A549 (cell line): Measurements from ENCODE around the gene ARFGEF3. TPM values are rescaled to one million over a fixed set of nuclear protein-coding genes. Genes with fewer than 3 reads are reported as not detected.

Experiments used
- ATAC-seq, 2 experiments: fragments of 200-7000 bp in 1 of 2; fragments of >200 bp in 1 of 2; cut with Nextera tagmentation in 1 of 2; cut with Tn5 transposase in 1 of 2; 3 replicates each; pipeline versions ENCODE4 v1.8.0 to v1.9.1; 2018 to 2020; ENCODE audit warnings: mild to moderate bottlenecking in 1 of 2, moderate library complexity in 1 of 2
- CTCF ChIA-PET: fragments of 300-600 bp; sonication (Branson Sonifier 250); formaldehyde crosslinking; extraction: SDS; loops from one replicate; lab custom pipeline; 2021; ENCODE audit warnings: antibody characterized with exemption, inconsistent platforms; lab: Yijun Ruan, JAX
- POLR2A ChIA-PET: fragments of 350-600 bp; formaldehyde crosslinking; extraction: SDS; loops from one replicate; lab custom pipeline; 2021; ENCODE audit warnings: antibody characterized with exemption, inconsistent platforms; lab: Yijun Ruan, JAX
- DNase-seq, 2 experiments: peaks; one replicate each; pipeline versions ENCODE4 v3.0.0 to v3.0.0-alpha.2; 2011 to 2016; ENCODE audit warnings: low read depth in 1 of 2, low spot score in 1 of 2
- FAIRE-seq: peaks from 2 replicates; lab custom pipeline; 2011; peaks lifted over from hg19 to GRCh38; lab: Jason Lieb, UNC
- H3K27ac ChIP-seq, 2 experiments: fragments of >200 bp; sonication (Bioruptor Twin); formaldehyde crosslinking; 3 replicates each; pipeline ENCODE4 v1.5.1; 2016 to 2017
- H3K4me1 ChIP-seq: fragments of >200 bp; sonication (Bioruptor Twin); formaldehyde crosslinking; 3 replicates; pipeline ENCODE4 v1.6.1; 2016
- H3K4me2 ChIP-seq: fragments of >200 bp; sonication (Bioruptor Twin); formaldehyde crosslinking; 3 replicates; pipeline ENCODE4 v1.6.1; 2016
- H3K4me3 ChIP-seq: fragments of >200 bp; sonication (Bioruptor Twin); formaldehyde crosslinking; 3 replicates; pipeline ENCODE4 v1.5.1; 2016
- H3K9me3 ChIP-seq: fragments of >200 bp; sonication (Bioruptor Twin); formaldehyde crosslinking; 3 replicates; pipeline ENCODE4 v1.6.1; 2016
- BHLHE40 ChIP-seq: IDR thresholded peaks from 2 replicates; pipeline ENCODE4 v1.6.1; 2012; ENCODE audit warnings: low read depth, low read length, inconsistent platforms
- CBX2 ChIP-seq: fragments of 200-600 bp; sonication (generic); IDR thresholded peaks from 2 replicates; pipeline ENCODE4 v1.6.1; 2016; ENCODE audit warnings: low read depth, mild to moderate bottlenecking, borderline replicate concordance
- CHD4 ChIP-seq: fragments of 200-600 bp; sonication (generic); IDR thresholded peaks from 2 replicates; pipeline ENCODE4 v1.6.1; 2016; ENCODE audit warnings: antibody characterized with exemption, mild to moderate bottlenecking, borderline replicate concordance
- E2F6 ChIP-seq: IDR thresholded peaks from 2 replicates; pipeline ENCODE4 v1.6.1; 2012; ENCODE audit warnings: low read depth, borderline replicate concordance
- EHMT2 ChIP-seq: fragments of 200-600 bp; sonication (generic); IDR thresholded peaks from 2 replicates; pipeline ENCODE4 v1.6.1; 2016; ENCODE audit warnings: antibody characterized with exemption, low read depth, mild to moderate bottlenecking, moderate library complexity
- ELK1 ChIP-seq: fragments of 150-350 bp; IDR thresholded peaks from 2 replicates; pipeline ENCODE4 v1.6.1; 2014; ENCODE audit warnings: low read depth, mild to moderate bottlenecking, low read length
- FOSB ChIP-seq: fragments of 250-450 bp; sonication (Bioruptor Pico); IDR thresholded peaks from 2 replicates; pipeline ENCODE4 v1.5.0; 2020; ENCODE audit warnings: mild to moderate bottlenecking, moderate library complexity
- FOSL2 ChIP-seq, 2 experiments: fragments of 450-650 bp in 1 of 2; fragments of >200 bp in 1 of 2; sonication (Bioruptor Twin) in 1 of 2; formaldehyde crosslinking; IDR thresholded peaks; 2 replicates each; pipeline versions ENCODE4 v1.5.0 to v1.6.1; 2016 to 2020; ENCODE audit warnings: mild to moderate bottlenecking in 1 of 2, moderate library complexity in 1 of 2
- FOXS1 ChIP-seq: fragments of 250-450 bp; sonication (Bioruptor Pico); IDR thresholded peaks from 2 replicates; pipeline ENCODE4 v1.5.0; 2020; ENCODE audit warnings: mild to moderate bottlenecking, moderate library complexity
- HOXB13 ChIP-seq: fragments of 250-450 bp; sonication (Bioruptor Pico); IDR thresholded peaks from 2 replicates; pipeline ENCODE4 v1.5.0; 2020; ENCODE audit warnings: low read depth, mild to moderate bottlenecking, moderate library complexity
- JUN ChIP-seq, 2 experiments: fragments of >200 bp; sonication (Bioruptor Twin); formaldehyde crosslinking; IDR thresholded peaks; 2 replicates in 1 of 2; 3 replicates in 1 of 2; pipeline ENCODE4 v1.6.1; 2016 to 2017
- NR3C1 ChIP-seq: fragments of >200 bp; sonication (Bioruptor Twin); formaldehyde crosslinking; IDR thresholded peaks from 3 replicates; pipeline ENCODE4 v1.6.1; 2017
- PHF8 ChIP-seq: fragments of 200-600 bp; sonication (generic); IDR thresholded peaks from 2 replicates; pipeline ENCODE4 v1.6.1; 2016; ENCODE audit warnings: low read depth, mild to moderate bottlenecking, antibody characterized with exemption, moderate library complexity, borderline replicate concordance
- POLR2A ChIP-seq: IDR thresholded peaks from 2 replicates; pipeline ENCODE4 v1.6.1; 2012; ENCODE audit warnings: mild to moderate bottlenecking, low read length
- ZC3H11A ChIP-seq: fragments of 450-650 bp; IDR thresholded peaks from 2 replicates; pipeline ENCODE4 v1.6.1; 2014; ENCODE audit warnings: antibody characterized with exemption, mild to moderate bottlenecking
- ZFP36 ChIP-seq: fragments of 450-650 bp; IDR thresholded peaks from 2 replicates; pipeline ENCODE4 v1.6.1; 2014; ENCODE audit warnings: borderline replicate concordance; ENCODE audit not compliant: partially characterized antibody
- ZNF302 ChIP-seq: fragments of 250-450 bp; sonication (Bioruptor Pico); IDR thresholded peaks from 2 replicates; pipeline ENCODE4 v1.9.0; 2021; ENCODE audit warnings: inconsistent platforms, mild to moderate bottlenecking, moderate library complexity
- WGBS: methylation state at CpG from one replicate; pipeline ENCODE4 v1.1.6; 2017; ENCODE audit errors: missing lambda C conversion rate; 5-methylcytosine and 5-hydroxymethylcytosine counted together
- polyA plus RNA-seq, 4 experiments: library from polyadenylated mRNA; depleted of rRNA in 3 of 4; stranded (reverse); fragments of >200 nt; fragmentation: RNase III in 1 of 4; extraction: RNeasy Plus Mini Kit Qiagen cat#74134 plus additional on column Dnase treatment in 1 of 4; gene quantifications; 2 replicates in 3 of 4; 3 replicates in 1 of 4; pipeline ENCODE4 v1.2.3, GENCODE V29; 2011 to 2017
- TF ChIP-seq, protein P1 (sequence below): fragments of >200 bp; sonication (Bioruptor Twin); formaldehyde crosslinking; IDR thresholded peaks from 3 replicates; pipeline ENCODE4 v1.6.1; 2016
- TF ChIP-seq, protein P2 (sequence below): fragments of 200-600 bp; sonication (generic); IDR thresholded peaks from 2 replicates; pipeline ENCODE4 v1.6.1; 2016; ENCODE audit warnings: antibody characterized with exemption, mild to moderate bottlenecking, moderate library complexity

ARFGEF3 gene
- polyA plus RNA-seq, 2 of the 4 experiments (the other 2 are of a cell fraction): 0.15 to 0.83 TPM

- CTCF ChIA-PET: no interaction called here
These were observed 76.6 kb downstream of the ARFGEF3 start for GRCh38 chr6:138238368-138238767.

DNA sequence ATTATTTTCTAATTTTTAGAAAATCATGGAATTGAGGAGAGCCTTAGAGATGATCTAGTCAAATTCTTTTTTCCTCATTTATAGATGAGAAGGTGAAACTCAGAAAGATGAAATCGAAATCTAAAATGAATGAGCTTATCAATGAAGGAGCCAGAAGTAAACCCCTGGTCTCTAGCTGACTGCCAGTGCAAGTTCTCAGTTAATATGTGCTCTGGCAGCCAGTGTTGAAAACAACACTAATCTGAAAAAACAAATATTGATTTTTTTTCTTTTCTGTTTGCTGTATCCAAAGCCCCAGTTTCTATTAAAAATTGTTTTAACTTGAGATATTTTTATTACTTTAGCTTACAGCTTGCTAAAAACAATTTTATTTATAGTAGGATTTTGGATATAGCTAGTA, 78.0 kb downstream of the ARFGEF3 start:
- FAIRE-seq (no peak), DNase-seq (no peak), ATAC-seq (no peak)
- ChIA-PET POLR2A (no interaction called here), CTCF (no interaction called here)
- Histone ChIP-seq H3K9me3 (no peaks in the 10 kb centered on the region), H3K4me3 (no peak overlapping the region), H3K27ac (no peak overlapping the region), H3K4me2 (no peak overlapping the region), H3K4me1 (no peaks in the 10 kb centered on the region)
- TF ChIP-seq BHLHE40 (no peak), ELK1 (no peak), ZNF302 (no peak), ZC3H11A (no peak), FOSL2 (IDR thresholded peaks at IDR 0.05) (no peak), FOSL2 (CRISPR knock-in tag; IDR thresholded peaks at IDR 0.05) (no peak)
- TF ChIP-seq, protein P1, sequence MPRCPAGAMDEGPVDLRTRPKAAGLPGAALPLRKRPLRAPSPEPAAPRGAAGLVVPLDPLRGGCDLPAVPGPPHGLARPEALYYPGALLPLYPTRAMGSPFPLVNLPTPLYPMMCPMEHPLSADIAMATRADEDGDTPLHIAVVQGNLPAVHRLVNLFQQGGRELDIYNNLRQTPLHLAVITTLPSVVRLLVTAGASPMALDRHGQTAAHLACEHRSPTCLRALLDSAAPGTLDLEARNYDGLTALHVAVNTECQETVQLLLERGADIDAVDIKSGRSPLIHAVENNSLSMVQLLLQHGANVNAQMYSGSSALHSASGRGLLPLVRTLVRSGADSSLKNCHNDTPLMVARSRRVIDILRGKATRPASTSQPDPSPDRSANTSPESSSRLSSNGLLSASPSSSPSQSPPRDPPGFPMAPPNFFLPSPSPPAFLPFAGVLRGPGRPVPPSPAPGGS: no peak
- WGBS: 52% methylated on average over 1 of the region's 1 CpG

More at GRCh38 chr6:138238368-138238767, 76.6 kb downstream of the ARFGEF3 start:
- POLR2A ChIA-PET: no interaction called here
- no peak for FAIRE-seq
- Histone ChIP-seq H3K4me1 (no peaks in the 10 kb centered on the region), H3K9me3 (no peaks in the 10 kb centered on the region), H3K4me2 (no peak overlapping the region), H3K4me3 (no peak overlapping the region), H3K27ac (no peak overlapping the region)
- ATAC-seq: no peak
- WGBS: 82% methylated on average over 6 of the region's 6 CpGs
- TF ChIP-seq NR3C1 (no peak), HOXB13 (CRISPR knock-in tag) (no peak), JUN (IDR thresholded peaks at IDR 0.05) (no peak)
- no peak for DNase-seq

DNA sequence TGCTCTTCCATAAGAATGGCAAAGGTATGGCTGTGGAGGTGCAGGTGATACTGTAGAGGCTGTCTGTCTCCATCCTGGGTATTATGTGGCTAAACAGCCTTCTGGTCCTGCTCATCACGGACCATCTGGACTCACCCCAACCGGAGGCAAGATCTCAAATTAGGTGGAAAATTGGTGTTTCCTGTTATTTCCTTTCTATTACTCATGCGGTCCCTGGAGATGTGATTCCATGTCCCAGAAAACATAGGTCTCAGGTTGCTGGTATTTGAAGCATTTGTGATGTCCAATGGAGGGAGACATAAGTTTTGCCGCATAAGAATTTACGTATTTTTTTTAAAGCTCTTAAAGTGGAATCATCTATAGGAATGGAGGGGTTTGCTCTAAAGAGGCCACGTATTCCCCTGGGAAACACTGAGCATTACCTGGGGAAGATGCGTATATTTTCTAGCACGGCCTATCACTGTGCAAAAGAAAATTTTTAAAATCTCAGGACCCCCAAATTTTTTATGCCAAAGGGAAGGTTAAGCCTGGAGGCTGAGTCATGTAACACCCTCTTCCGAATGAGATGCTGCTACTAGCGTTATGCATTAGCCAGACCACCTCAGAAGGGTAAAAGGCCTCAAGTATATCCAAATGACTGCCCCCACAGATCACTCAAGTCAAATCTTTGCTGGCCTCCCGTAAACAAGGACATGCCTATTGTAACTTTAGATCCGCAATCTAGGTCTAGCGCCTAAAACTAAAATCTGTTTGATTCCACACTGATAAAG, 78.9 kb downstream of the ARFGEF3 start:
- POLR2A ChIA-PET: no interaction called here
- H3K9me3 ChIP-seq: no peaks in the 10 kb centered on the region
- no peak overlapping the region for H3K4me3 ChIP-seq
- no peak overlapping the region for H3K4me2 ChIP-seq
- ATAC-seq: no peak
- no peaks in the 10 kb centered on the region for H3K4me1 ChIP-seq
- WGBS: 91% methylated on average over 13 of the region's 13 CpGs
- no peak for FAIRE-seq
- CTCF ChIA-PET: no interaction called here
- TF ChIP-seq, protein P2, sequence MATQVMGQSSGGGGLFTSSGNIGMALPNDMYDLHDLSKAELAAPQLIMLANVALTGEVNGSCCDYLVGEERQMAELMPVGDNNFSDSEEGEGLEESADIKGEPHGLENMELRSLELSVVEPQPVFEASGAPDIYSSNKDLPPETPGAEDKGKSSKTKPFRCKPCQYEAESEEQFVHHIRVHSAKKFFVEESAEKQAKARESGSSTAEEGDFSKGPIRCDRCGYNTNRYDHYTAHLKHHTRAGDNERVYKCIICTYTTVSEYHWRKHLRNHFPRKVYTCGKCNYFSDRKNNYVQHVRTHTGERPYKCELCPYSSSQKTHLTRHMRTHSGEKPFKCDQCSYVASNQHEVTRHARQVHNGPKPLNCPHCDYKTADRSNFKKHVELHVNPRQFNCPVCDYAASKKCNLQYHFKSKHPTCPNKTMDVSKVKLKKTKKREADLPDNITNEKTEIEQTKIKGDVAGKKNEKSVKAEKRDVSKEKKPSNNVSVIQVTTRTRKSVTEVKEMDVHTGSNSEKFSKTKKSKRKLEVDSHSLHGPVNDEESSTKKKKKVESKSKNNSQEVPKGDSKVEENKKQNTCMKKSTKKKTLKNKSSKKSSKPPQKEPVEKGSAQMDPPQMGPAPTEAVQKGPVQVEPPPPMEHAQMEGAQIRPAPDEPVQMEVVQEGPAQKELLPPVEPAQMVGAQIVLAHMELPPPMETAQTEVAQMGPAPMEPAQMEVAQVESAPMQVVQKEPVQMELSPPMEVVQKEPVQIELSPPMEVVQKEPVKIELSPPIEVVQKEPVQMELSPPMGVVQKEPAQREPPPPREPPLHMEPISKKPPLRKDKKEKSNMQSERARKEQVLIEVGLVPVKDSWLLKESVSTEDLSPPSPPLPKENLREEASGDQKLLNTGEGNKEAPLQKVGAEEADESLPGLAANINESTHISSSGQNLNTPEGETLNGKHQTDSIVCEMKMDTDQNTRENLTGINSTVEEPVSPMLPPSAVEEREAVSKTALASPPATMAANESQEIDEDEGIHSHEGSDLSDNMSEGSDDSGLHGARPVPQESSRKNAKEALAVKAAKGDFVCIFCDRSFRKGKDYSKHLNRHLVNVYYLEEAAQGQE: no peak
- TF ChIP-seq FOXS1 (CRISPR knock-in tag) (no peak), HOXB13 (CRISPR knock-in tag) (no peak), E2F6 (no peak), EHMT2 (no peak), CBX2 (no peak), FOSB (CRISPR knock-in tag) (no peak), CHD4 (no peak), ZFP36 (no peak), PHF8 (no peak), POLR2A (no peak)
- no peak for DNase-seq
- H3K27ac ChIP-seq: no peak overlapping the region
